Epithelial cell of proximal tubule (primary cell): Measurements from ENCODE around the gene GNAS. TPM values are rescaled to one million over a fixed set of nuclear protein-coding genes. Genes with fewer than 3 reads are reported as not detected.
A peak's percentile ranks its signal among the peaks of the same experiment; 100 is the strongest.

ENCODE experiments used
- DNase-seq: peaks from one replicate; pipeline ENCODE4 v3.0.0-alpha.2; 2011; ENCODE audit warnings: low read depth
- H3K4me3 ChIP-seq: 2 replicates; pipeline ENCODE4 v1.5.1; 2011; ENCODE audit warnings: low read depth, mild to moderate bottlenecking, low read length
- total RNA-seq: library from RNA; depleted of rRNA; stranded (reverse); fragments of >200 nt; gene quantifications from 2 replicates; pipeline ENCODE4 v1.2.3, GENCODE V29; 2015
- TF ChIP-seq, protein P1 (sequence below): conservative IDR thresholded peaks from 2 replicates; pipeline ENCODE4 v1.5.1; 2012; ENCODE audit warnings: low read depth, mild to moderate bottlenecking, low read length

The GNAS gene
- total RNA-seq, 1 donor from 2014 or later: 828 TPM

DNA sequence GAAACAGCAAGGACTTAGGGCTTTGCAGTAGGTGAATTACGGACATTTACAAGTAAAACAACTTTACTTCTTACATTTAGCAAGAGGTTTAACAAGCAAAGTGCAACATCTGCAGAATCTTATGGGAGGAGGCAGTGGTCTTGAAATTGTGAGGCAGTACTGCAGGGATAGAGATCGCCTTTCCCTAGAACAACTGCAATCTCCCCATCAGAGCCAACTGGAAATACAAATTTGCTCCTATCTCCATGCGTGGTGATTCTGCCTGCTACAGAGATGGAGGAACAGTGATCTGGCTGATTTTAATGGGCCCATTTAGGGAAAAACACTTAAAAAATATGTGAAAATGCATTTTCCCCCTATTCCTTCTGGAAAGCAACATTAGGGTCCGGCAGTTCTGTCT, 25.9 kb downstream of the GNAS start:
- TF ChIP-seq, protein P1, sequence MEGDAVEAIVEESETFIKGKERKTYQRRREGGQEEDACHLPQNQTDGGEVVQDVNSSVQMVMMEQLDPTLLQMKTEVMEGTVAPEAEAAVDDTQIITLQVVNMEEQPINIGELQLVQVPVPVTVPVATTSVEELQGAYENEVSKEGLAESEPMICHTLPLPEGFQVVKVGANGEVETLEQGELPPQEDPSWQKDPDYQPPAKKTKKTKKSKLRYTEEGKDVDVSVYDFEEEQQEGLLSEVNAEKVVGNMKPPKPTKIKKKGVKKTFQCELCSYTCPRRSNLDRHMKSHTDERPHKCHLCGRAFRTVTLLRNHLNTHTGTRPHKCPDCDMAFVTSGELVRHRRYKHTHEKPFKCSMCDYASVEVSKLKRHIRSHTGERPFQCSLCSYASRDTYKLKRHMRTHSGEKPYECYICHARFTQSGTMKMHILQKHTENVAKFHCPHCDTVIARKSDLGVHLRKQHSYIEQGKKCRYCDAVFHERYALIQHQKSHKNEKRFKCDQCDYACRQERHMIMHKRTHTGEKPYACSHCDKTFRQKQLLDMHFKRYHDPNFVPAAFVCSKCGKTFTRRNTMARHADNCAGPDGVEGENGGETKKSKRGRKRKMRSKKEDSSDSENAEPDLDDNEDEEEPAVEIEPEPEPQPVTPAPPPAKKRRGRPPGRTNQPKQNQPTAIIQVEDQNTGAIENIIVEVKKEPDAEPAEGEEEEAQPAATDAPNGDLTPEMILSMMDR: no peak
- H3K4me3 ChIP-seq: no peak overlapping the region
- no peak for DNase-seq

DNA sequence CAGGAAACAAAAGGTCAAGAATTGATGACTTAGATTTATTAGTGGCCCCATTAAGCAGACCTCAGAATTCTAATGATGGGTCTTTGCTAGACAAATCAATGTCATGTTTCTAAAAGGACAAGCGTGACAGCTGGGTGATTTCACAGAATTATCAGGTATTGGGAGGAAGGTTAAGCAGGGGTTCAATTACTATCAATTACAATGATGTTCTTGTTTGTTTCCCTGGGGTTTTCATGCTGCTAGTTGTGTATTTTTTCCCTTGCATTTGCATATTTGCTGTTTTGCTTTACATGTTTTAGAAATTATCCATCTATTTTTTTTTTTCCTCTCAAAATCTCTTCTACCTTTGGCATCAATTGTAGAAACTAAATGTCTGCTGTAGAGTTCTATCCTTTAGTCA, 27.9 kb downstream of the GNAS start:
- TF ChIP-seq, protein P1: no peak
- no peak for DNase-seq
- H3K4me3 ChIP-seq: no peak overlapping the region

DNA sequence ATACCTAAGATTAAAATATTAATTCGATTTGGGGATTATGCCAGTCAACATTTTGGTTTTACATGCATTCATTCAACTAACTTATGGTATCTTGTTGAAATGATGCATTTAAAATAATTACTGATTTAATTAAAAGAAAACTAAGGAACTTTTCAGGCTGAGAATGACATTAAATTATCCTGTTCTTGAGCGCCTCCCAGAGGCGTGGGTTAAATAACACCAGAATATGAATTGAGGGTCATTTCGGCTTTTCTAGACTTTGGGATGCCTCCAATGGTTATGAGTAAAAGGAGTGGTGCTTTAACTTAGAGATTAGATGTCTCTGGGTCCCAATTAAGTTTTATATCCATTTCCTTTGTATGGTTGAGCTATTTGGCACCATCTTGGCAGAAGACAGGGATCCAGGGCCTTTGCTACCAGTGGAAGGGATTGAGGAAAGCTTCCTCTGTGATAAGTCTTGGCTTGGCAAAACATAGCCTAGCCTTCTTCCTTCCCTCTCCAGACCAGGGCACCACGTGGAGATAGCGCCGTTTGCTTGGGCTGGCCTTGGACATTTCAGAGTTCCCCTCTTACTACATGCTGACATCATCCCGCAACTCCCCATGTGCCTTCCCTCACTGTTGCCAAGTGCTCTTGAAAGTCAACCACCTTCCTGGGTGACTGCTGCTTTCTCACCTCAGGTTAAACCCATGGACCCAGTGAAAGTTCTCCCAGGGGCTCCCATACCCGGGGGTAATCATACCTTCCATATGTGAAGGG, 28.7 kb downstream of the GNAS start:
- no peak overlapping the region for H3K4me3 ChIP-seq
- TF ChIP-seq, protein P1: peak; percentile 37
- DNase-seq: no peak

DNA sequence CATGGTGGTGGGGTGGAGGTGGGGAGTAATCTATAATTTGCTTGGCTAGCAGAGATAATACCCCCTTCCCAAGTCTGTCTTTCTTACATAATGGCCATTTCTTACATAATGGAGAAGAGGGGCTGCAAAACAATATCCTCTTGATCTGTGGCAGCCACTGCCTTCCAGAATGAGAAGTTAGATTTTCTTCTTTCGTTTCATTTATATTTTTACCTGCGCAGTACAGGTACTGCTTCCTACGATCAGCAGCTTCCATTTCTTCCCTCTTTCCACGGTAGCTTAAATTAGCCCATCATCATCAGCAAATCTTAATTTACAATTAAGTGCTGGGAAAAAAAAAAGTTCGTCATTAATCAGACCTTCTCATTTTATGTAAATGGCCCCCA, 30.2 kb downstream of the GNAS start:
- DNase-seq: no peak
- no peak overlapping the region for H3K4me3 ChIP-seq
- TF ChIP-seq, protein P1: no peak

DNA sequence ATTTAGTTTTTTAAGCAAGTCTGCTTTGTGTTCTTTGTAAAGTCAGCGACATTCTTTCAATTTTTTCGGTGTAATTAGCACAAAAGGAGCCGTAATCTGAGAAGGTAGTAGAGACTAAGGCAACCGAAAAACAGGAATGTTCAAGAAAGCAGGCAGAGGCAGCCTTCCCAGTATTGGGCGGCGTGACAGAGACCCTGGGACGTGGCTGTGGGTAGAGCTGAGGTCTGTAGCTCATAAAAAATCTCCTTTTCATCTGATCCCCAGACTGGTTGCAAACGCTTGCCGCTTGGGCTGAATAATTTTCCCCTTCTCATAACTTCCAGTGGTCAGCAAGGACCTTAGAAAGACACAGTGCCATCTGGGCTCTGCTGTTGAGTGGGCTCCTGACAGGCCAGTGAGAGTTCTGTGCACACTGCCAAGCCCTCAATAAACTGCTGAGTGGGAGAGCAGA, 30.8 kb downstream of the GNAS start:
- no peak for DNase-seq
- TF ChIP-seq, protein P1: no peak
- H3K4me3 ChIP-seq: no peak overlapping the region

DNA sequence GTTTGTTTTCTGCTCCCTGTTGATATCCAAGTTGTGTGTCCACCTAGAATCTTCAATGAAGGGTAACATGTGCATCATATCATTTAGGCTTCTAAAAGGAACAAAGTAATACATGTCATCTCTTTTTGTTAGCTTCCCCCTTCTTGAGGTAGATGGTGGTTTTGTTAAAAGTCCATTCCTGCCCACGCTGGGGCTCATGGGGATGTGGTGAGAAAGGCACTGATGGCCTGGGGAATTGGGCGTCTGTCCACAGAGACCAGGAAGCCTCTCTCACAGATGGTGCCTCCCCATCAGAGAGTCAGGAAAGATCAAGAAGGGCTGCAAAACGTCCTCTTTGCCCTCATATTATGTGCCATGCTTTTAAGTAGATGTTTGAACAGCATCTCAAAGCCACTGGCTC, 32.5 kb downstream of the GNAS start:
- no peak for DNase-seq
- TF ChIP-seq, protein P1: no peak
- H3K4me3 ChIP-seq: no peak overlapping the region

DNA sequence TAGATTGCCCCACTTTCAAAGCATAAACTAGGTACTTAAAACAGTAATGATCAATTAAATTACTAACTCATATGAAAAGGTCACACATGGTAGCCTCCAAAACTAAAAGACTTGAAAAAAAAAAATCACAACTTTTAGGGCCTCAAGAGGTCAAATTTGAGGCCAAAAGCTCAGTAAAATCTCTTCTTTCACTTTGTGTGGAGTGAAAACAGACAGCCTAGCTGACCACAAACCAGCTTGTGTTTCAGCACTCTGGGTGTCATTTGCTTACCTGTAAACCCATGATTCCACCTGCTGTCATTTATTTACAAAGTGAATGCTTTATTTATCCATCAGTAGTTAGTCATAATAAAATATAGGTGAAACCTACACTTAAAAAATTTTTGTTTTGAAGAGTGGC, 34.0 kb downstream of the GNAS start:
- no peak for DNase-seq

More for the DNA sequence above, 34.0 kb downstream of the GNAS start:
- TF ChIP-seq, protein P1: no peak
- H3K4me3 ChIP-seq: no peak overlapping the region
